ENCODE results near the gene TREML1. TPM values are rescaled to one million over a fixed set of nuclear protein-coding genes. Genes with fewer than 3 reads are reported as not detected.

Gene TREML1
- total and polyA plus RNA-seq, 9 of the 15 experiments (the other 6 are each of a cell fraction or from before 2014, with no cell fraction given), result not detected

DNA sequence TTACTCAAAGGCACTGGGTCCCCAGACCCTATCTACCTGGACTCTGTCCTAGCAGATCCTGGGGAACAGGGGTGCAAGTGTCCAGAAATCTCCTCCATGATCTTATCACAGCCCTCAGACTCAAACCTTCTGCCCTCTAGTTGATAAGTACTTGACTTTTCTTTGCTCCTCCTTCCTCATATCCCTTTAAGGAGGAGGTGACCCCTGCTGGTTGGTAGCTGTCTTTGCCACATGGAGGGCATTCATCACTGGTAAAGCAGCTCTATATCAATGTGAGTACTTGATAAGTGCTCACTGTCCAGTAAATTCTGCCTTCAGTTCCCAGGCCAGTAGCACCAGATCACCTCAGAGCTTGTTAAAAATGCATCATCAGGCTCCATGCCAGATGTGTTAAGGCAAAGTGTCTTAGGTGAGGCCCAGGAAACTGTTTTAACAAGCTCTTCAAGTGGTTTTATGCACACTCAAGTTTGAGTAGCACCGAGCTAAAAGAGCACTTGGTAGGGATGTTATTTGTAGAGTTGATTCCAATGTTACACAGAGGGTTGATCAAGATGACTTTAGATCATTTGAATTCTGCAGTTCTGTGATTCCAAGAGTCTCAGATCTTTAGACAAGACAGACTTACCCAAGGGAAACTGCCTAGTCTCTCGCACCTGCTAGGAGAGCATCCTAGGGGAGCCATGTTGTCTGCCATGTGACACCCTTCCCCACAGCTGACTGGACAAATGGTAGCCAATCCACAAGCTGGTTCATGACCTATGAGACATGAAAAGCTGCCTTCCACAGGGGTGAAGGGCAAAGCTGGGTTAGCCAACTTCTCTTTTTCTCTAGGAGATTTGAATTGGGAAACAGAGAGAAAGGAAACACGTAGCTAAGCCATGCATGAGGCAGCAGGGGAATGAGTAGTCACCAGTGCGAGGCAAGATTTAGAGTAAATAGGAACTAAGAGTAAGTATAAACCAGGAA is 28.2 kb upstream of the TREML1 start (continued):
- TF ChIP-seq, protein P1, sequence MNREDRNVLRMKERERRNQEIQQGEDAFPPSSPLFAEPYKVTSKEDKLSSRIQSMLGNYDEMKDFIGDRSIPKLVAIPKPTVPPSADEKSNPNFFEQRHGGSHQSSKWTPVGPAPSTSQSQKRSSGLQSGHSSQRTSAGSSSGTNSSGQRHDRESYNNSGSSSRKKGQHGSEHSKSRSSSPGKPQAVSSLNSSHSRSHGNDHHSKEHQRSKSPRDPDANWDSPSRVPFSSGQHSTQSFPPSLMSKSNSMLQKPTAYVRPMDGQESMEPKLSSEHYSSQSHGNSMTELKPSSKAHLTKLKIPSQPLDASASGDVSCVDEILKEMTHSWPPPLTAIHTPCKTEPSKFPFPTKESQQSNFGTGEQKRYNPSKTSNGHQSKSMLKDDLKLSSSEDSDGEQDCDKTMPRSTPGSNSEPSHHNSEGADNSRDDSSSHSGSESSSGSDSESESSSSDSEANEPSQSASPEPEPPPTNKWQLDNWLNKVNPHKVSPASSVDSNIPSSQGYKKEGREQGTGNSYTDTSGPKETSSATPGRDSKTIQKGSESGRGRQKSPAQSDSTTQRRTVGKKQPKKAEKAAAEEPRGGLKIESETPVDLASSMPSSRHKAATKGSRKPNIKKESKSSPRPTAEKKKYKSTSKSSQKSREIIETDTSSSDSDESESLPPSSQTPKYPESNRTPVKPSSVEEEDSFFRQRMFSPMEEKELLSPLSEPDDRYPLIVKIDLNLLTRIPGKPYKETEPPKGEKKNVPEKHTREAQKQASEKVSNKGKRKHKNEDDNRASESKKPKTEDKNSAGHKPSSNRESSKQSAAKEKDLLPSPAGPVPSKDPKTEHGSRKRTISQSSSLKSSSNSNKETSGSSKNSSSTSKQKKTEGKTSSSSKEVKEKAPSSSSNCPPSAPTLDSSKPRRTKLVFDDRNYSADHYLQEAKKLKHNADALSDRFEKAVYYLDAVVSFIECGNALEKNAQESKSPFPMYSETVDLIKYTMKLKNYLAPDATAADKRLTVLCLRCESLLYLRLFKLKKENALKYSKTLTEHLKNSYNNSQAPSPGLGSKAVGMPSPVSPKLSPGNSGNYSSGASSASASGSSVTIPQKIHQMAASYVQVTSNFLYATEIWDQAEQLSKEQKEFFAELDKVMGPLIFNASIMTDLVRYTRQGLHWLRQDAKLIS (CRISPR knock-in tag; IDR thresholded peaks at IDR 0.05), result no peak
- peak; percentile 46; the same call in 1 of the 2 replicates for TF ChIP-seq ARID1B (IDR thresholded peaks at IDR 0.05)
- TF ChIP-seq RCOR1 (IDR thresholded peaks at IDR 0.05; ENCODE audit: borderline replicate concordance in 1 of 2, low read depth in 2 of 2, low read length in 2 of 2), result 0 out of 4 replicates have a peak, but pooled peaks of 1 of the 2 experiments have one; percentile 51
- 0 out of 2 replicates have a peak, but pooled peaks have one; percentile 30 for TF ChIP-seq SMC3 (conservative IDR thresholded peaks at IDR 0.05; ENCODE audit: insufficient read depth, low read depth, low read length)
- TF ChIP-seq CREM (IDR thresholded peaks at IDR 0.05; ENCODE audit: low read depth), result 0 out of 2 replicates have a peak, but pooled peaks have one; percentile 18
- TF ChIP-seq, protein P2, sequence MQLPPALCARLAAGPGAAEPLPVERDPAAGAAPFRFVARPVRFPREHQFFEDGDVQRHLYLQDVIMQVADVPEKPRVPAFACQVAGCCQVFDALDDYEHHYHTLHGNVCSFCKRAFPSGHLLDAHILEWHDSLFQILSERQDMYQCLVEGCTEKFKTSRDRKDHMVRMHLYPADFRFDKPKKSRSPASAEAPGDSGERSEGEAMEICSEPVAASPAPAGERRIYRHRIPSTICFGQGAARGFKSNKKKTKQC (CRISPR knock-in tag; IDR thresholded peaks at IDR 0.05), result no peak
- TF ChIP-seq RAD21 (CRISPR knock-in tag; conservative IDR thresholded peaks at IDR 0.05 in 1 of 2, IDR thresholded peaks at IDR 0.05 in 1 of 2), result peak; percentile 72 to 78
- peak; percentile 60; the same call in 1 of the 2 replicates for TF ChIP-seq REST (IDR thresholded peaks at IDR 0.05; ENCODE audit: borderline replicate concordance)
- no peak for TF ChIP-seq REST (CRISPR knock-in tag; IDR thresholded peaks at IDR 0.05; ENCODE audit: low read depth)

Data from K562 (cell line).